Spleen (tissue), 11 donors: ENCODE measurements around the gene KRT77. TPM values are rescaled to one million over a fixed set of nuclear protein-coding genes. Genes with fewer than 3 reads are reported as not detected.

Source experiments
- DNase-seq: peaks from one replicate; pipeline ENCODE4 v3.0.0-alpha.2; 2020
- H3K27ac ChIP-seq, 8 donors: fragments of 200-600 bp; sonication (generic) in 7 of 8; 1 replicate in 4 of 8; 2 replicates in 4 of 8; pipeline versions ENCODE4 v1.5.0 to v1.8.0; 2016 to 2021; ENCODE audit warnings: inconsistent platforms in 4 of 8, mild to moderate bottlenecking in 4 of 8, moderate library complexity in 1 of 8
- H3K27me3 ChIP-seq, 7 donors: fragments of 200-600 bp; sonication (generic) in 6 of 7; replicated peaks in 1 of 7; 1 replicate in 4 of 7; 2 replicates in 3 of 7; pipeline versions ENCODE4 v1.5.0 to v1.8.0; 2016 to 2021; ENCODE audit warnings: inconsistent platforms in 3 of 7, mild to moderate bottlenecking in 1 of 7
- H3K36me3 ChIP-seq, 6 donors: fragments of 200-600 bp; sonication (generic) in 5 of 6; 1 replicate in 4 of 6; 2 replicates in 2 of 6; pipeline versions ENCODE4 v1.5.0 to v1.8.0; 2016 to 2021; ENCODE audit warnings: inconsistent platforms in 2 of 6
- H3K4me1 ChIP-seq, 6 donors: fragments of 200-600 bp; sonication (generic) in 5 of 6; 1 replicate in 3 of 6; 2 replicates in 3 of 6; pipeline versions ENCODE4 v1.5.0 to v1.8.0; 2016 to 2021; ENCODE audit warnings: inconsistent platforms in 3 of 6
- H3K4me3 ChIP-seq, 8 donors: fragments of 200-600 bp; sonication (generic) in 7 of 8; 1 replicate in 4 of 8; 2 replicates in 4 of 8; pipeline versions ENCODE4 v1.5.0 to v1.8.0; 2016 to 2021; ENCODE audit warnings: inconsistent platforms in 4 of 8, mild to moderate bottlenecking in 4 of 8, moderate library complexity in 2 of 8
- H3K9me3 ChIP-seq, 8 donors: fragments of 200-600 bp; sonication (generic) in 7 of 8; 1 replicate in 4 of 8; 2 replicates in 4 of 8; pipeline versions ENCODE4 v1.5.0 to v1.8.0; 2016 to 2021; ENCODE audit warnings: inconsistent platforms in 4 of 8
- POLR2A ChIP-seq, 3 donors: fragments of 450-650 bp; IDR thresholded peaks; one replicate each; pipeline ENCODE4 v1.5.1; 2017; ENCODE audit warnings: antibody characterized with exemption in 3 of 3, mild to moderate bottlenecking in 1 of 3
- POLR2AphosphoS5 ChIP-seq, 3 donors: sonication (generic); formaldehyde crosslinking; IDR thresholded peaks; one replicate each; pipeline ENCODE4 v1.5.1; 2017; ENCODE audit warnings: antibody characterized with exemption in 3 of 3
- WGBS, 5 donors: extraction: QIAGEN DNeasy Blood & Tissue Kit in 3 of 5; methylation state at CpG; one replicate each; pipeline versions ENCODE4 v1.1.5 to v1.1.7; 2013 to 2018; 5-methylcytosine and 5-hydroxymethylcytosine counted together
- intact Hi-C: fragments of 100-400 bp; cut with DNase I; formaldehyde crosslinking; loops from one replicate; pipeline ENCODE4 v1.15.0; 2023; ENCODE audit warnings: low total_unique reads
- polyA plus RNA-seq, 3 donors: library from polyadenylated mRNA; stranded (reverse); fragments of 200-250 nt; gene quantifications; one replicate each; pipeline ENCODE4 v1.2.1, GENCODE V29; 2013
- total RNA-seq, 7 donors: library from RNA; depleted of rRNA in 3 of 7; stranded (reverse); fragments of >200 nt in 3 of 7; fragmentation: NEBNext Ultra II Directional in 4 of 7; extraction: Animal tissue kit (Norgen Biotek cat#: 25700) in 4 of 7; gene quantifications; one replicate each; pipeline versions ENCODE4 v1.1.0 to v1.2.1, GENCODE V29; 2016 to 2021
- TF ChIP-seq, protein P1 (sequence below), 11 experiments: fragments of 200-600 bp in 7 of 11; fragments of 450-650 bp in 4 of 11; sonication (generic) in 4 of 11; IDR thresholded peaks in 8 of 11; conservative IDR thresholded peaks in 3 of 11; 1 replicate in 7 of 11; 2 replicates in 4 of 11; pipeline versions ENCODE4 v1.4.0 to v1.8.0; 2016 to 2021; ENCODE audit warnings: antibody characterized with exemption in 11 of 11, inconsistent platforms in 4 of 11, mild to moderate bottlenecking in 1 of 11
- donor health status: healthy with polysubstance abuse.
- donor health status: DM: no; HTN: no; CAD: no; lungs with moderate emphysema.
- donor health status: DM: no; HTN: no; CAD: no.
- donor health status: Bipolar disorder and iron deficiency.
- donor health status: healthy.
- donor health status: DM: no; HTN: no; CAD: no.
- donor health status: DM: yes; HTN: yes; CAD: no.

The KRT77 gene
- total and polyA plus RNA-seq, 10 donors, result 0.03 TPM; not detected in 9

DNA sequence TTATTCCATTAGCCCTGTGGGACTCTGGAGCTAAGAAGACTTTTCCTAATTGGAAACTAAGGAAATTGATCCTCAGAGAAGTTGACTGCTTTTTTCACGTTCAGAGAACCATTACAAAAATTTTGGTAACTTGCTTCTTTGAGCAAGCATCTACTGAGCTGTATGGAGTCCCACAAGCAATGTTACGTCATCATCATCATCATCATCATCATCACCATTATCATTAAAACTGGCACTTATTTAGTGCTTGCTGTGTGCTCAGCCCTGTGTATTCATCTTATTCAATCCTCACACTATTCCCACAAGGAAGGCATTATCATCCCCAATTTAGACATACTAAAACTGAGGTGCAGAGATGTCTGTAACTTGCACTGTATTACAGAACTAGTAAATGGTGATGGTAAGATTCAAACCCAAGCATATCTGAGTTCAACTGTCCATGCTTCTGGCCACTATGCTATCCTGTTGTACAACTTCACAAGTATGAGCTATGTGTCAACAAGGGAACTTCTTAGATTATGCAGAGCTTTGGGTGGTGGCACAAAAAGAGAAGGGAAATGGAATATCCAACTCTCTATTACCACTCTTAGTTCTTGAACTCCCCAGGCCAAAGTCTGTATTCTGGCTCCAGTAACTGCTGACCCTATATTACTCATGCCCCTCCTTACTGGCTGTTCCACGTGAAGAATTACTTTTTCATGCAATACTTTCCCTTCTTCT, 29.5 kb downstream of the KRT77 start:
- Histone ChIP-seq H3K36me3 (no peaks in the 10 kb centered on the region), H3K27me3 (peaks cover 0 to 14% (median 0%) of the 10 kb centered on the region in 7 donors), H3K4me1 (no peaks in the 10 kb centered on the region), H3K4me3 (no peak overlapping the region), H3K27ac (no peak overlapping the region), H3K9me3 (no peaks in the 10 kb centered on the region)
- intact Hi-C loops, result no loop called here
- WGBS, 5 donors, result 62 to 80% (median 67%) methylated on average over 3 of the region's 3 CpGs
- TF ChIP-seq POLR2AphosphoS5 (IDR thresholded peaks at IDR 0.05) (no peak), POLR2A (IDR thresholded peaks at IDR 0.05) (no peak)
- TF ChIP-seq, protein P1, sequence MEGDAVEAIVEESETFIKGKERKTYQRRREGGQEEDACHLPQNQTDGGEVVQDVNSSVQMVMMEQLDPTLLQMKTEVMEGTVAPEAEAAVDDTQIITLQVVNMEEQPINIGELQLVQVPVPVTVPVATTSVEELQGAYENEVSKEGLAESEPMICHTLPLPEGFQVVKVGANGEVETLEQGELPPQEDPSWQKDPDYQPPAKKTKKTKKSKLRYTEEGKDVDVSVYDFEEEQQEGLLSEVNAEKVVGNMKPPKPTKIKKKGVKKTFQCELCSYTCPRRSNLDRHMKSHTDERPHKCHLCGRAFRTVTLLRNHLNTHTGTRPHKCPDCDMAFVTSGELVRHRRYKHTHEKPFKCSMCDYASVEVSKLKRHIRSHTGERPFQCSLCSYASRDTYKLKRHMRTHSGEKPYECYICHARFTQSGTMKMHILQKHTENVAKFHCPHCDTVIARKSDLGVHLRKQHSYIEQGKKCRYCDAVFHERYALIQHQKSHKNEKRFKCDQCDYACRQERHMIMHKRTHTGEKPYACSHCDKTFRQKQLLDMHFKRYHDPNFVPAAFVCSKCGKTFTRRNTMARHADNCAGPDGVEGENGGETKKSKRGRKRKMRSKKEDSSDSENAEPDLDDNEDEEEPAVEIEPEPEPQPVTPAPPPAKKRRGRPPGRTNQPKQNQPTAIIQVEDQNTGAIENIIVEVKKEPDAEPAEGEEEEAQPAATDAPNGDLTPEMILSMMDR (IDR thresholded peaks at IDR 0.05 in 8 of 11, conservative IDR thresholded peaks at IDR 0.05 in 3 of 11), result no peak
- no peak for DNase-seq

DNA sequence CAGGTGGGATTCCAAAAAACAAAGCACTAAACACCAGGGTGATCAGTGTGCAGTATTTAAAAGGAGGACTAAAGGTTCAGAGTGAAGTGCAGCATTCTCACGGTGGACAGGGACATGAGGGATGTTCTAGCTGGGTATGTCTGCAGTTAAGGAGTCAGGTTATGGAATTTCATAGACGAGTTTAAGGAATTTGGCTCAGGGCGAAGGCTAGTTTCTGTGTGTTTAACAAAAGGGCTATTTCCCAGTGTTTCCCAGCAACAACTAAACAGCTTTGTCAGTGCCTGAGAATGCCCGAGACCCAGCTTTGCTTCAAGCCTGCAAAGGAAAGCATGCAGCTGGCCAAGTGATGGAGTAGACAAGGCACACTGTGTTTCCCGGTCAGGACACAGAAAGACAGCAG, 30.1 kb downstream of the KRT77 start:
- no peak overlapping the region for H3K4me3 ChIP-seq
- H3K36me3 ChIP-seq, result no peaks in the 10 kb centered on the region
- H3K4me1 ChIP-seq, result no peaks in the 10 kb centered on the region
- TF ChIP-seq POLR2AphosphoS5 (IDR thresholded peaks at IDR 0.05), result no peak
- TF ChIP-seq, protein P1 (IDR thresholded peaks at IDR 0.05 in 8 of 11, conservative IDR thresholded peaks at IDR 0.05 in 3 of 11), result no peak
- TF ChIP-seq POLR2A (IDR thresholded peaks at IDR 0.05), result no peak
- intact Hi-C loops, result no loop called here
- peaks cover 0 to 14% (median 0%) of the 10 kb centered on the region in 7 donors for H3K27me3 ChIP-seq
- H3K27ac ChIP-seq, result no peak overlapping the region
- H3K9me3 ChIP-seq, result no peaks in the 10 kb centered on the region
- 81 to 93% (median 87%) methylated on average over 5 of the region's 5 CpGs for WGBS, 5 donors
- no peak for DNase-seq

DNA sequence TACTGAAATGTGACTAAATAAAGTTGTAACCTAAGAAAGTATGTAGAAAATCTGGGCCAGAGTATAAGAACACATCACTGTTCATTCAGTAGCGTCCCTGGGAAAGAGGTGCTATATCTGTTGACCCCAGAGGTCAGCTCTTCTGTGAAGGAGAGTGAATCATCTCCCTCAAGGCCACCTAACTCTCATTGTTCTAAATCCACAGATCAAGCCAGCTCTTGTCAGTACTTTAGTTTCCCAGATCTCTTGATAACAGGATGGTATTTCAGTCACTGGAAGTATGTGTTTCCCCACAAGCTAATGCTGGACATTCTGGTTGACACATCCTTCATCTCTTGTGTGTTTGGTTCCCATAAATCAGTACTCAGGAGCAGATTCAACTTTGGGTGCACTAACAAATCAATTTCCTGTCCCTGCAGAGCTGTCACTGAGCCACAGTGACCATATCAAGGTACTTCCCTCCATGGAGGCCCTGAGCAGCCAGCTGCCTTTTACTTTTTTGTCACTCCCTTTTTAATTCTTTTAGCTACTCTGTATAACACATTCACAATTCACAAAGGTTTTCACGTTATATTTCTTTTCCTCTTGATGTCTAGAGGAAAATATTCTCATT, 30.9 kb downstream of the KRT77 start:
- H3K27ac ChIP-seq, result no peak overlapping the region
- no peak for DNase-seq
- TF ChIP-seq POLR2A (IDR thresholded peaks at IDR 0.05) (no peak), POLR2AphosphoS5 (IDR thresholded peaks at IDR 0.05) (no peak)
- TF ChIP-seq, protein P1 (IDR thresholded peaks at IDR 0.05 in 8 of 11, conservative IDR thresholded peaks at IDR 0.05 in 3 of 11), result no peak
- H3K36me3 ChIP-seq, result no peaks in the 10 kb centered on the region
- intact Hi-C loops, result no loop called here
- peaks cover 0 to 14% (median 0%) of the 10 kb centered on the region in 7 donors for H3K27me3 ChIP-seq
- 49 to 70% (median 59%) methylated on average over 2 of the region's 2 CpGs for WGBS, 5 donors
- no peaks in the 10 kb centered on the region for H3K9me3 ChIP-seq
- H3K4me3 ChIP-seq, result no peak overlapping the region
- H3K4me1 ChIP-seq, result no peaks in the 10 kb centered on the region

DNA sequence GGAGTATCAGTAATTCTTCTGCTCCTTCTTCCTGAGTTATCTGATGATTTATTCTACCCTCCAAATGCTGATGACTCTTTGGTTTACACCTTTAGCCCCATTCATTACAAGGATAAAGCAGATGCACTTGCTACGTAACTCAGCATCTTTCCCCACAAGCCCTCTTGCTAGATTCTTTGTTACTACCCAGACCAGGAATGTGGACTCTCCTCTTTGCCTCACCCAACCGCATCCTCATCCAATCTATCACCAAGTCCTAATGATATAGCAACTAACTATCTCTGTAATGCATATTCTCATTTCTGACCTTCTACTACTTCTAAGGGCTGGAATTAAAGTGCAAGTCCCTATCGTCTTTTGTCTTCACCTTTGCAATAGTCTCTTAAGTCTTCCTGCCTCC, 32.4 kb downstream of the KRT77 start:
- Histone ChIP-seq H3K36me3 (no peaks in the 10 kb centered on the region), H3K4me3 (no peak overlapping the region), H3K27me3 (peaks cover 0 to 14% (median 0%) of the 10 kb centered on the region in 7 donors), H3K4me1 (no peaks in the 10 kb centered on the region), H3K9me3 (no peaks in the 10 kb centered on the region), H3K27ac (no peak overlapping the region)
- TF ChIP-seq, protein P1 (IDR thresholded peaks at IDR 0.05 in 8 of 11, conservative IDR thresholded peaks at IDR 0.05 in 3 of 11), result no peak
- no peak for TF ChIP-seq POLR2AphosphoS5 (IDR thresholded peaks at IDR 0.05)
- TF ChIP-seq POLR2A (IDR thresholded peaks at IDR 0.05), result no peak
- intact Hi-C loops, result no loop called here
- WGBS, 5 donors, result 87 to 93% (median 92%) methylated on average over 3 of the region's 3 CpGs
- no peak for DNase-seq
